ENCODE data around the gene MBTPS2.
"Not testable (repeated sequence)": the region's sequence is repeated elsewhere in the genome, so short reads cannot be mapped to it uniquely, and the experiment has no call there.

Gene MBTPS2

DNA sequence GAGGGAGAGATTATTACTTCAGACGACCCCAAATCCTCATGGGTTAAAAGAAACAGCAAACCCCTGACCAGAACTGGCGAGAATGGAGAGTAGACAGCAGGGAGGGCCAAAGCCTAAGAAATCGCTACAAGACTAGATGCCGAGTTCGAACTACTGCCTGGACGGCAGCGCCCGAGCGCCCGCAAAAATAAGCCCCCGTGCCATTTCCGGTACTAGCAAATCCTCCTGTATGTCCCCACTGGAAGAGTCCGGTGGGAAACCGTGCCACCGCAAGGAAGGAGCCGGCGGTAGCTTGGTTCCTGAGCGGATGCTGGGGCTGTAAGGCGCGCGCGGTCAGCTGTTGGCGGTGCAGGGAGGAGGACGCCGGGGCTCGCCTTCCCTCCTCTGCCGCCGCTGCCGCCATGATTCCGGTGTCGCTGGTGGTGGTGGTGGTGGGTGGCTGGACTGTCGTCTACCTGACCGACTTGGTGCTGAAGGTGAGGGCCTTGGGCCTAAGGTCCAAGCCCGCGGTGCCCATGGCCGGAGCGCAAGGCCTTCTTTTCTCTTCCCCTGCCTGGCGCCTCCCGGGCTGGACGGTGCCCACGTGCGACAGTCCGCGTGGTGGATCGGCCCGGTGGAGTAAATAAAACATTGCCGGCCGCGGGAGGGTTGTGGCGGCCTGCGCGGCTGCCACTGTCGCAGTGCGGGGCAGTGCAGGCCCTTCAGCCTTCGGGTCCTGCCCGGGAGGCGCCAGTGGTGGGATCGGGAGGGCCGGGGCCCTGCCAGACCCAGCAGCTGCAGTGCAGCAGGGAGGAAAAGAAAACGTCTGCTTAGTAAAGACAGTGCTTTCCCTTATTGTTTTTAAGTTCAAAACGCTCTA lies at the start of gene MBTPS2:
TSS of gene MBTPS2 (plus strand) at position 284 of the 859 bp plus-strand sequence. CDS start at position 402, 118 bp downstream.
- peak; percentile 77 to 81 for DNase-seq

DNA sequence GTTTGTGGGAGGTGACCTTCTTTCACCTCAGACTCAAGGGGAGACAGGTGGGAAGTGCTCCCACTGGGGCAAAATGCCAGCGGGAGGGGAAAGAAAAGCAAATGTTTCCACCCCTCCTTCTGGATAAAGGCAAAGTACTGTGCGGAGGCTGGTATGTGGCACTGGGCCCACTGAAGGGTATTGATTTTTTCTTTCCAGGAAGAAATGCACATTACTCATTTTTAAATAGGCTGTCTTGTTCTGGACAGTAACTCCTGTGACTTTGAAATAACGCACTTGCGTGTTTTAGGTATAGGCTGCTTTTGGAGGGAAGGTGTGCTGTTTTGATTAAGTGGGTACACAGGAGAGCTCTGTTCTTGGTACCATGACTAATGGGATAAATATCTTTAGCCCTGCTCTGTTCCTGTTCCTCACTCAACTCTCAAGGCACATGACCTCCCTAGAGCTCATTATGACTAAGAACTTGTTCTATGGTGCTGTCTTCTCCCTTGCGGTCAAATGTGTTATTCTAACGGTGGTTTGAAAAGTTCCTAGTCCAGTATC lies 40.7 kb upstream of the MBTPS2 start:
- DNase-seq = no peak

DNA sequence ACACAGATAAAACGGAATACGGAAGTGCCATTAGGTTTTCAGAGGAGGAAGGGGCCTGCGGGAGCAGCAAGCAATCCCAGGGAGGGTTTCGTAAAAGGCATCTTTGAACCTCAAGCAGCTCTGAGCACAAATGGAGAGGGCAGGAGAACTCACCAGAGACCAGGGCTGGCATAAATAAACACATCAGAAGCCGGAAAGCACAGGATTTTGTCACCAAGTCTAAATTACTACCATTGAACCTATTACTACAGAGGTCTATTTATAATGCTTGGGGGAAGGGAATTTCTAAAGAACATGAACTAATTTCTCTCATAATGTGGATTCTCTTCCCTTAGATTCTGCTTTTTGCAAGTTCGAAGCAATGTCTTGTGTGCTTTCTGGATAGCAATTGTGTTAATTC lies 39.6 kb upstream of the MBTPS2 start:
- no peak for DNase-seq

DNA sequence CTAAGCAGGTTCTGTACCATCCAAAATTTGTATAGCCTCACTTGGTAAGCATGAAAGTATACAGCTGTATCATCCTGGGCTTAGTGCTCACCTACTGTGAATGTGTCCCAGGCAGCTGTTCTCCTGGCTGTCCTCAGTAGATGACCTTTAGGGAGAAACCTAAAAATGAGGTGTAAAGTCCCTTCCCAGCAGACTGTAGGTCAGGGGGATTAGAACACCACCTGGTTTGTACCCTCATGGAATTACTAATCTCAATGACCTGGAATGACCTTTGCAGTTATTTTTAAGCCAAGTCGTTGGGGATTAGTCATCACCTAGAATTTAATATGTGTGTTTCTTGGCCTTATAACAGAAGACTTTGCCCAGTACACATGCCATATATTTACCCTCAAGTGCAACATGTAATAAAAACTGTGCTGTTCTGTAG lies 39.1 kb upstream of the MBTPS2 start:
- DNase-seq = no peak

DNA sequence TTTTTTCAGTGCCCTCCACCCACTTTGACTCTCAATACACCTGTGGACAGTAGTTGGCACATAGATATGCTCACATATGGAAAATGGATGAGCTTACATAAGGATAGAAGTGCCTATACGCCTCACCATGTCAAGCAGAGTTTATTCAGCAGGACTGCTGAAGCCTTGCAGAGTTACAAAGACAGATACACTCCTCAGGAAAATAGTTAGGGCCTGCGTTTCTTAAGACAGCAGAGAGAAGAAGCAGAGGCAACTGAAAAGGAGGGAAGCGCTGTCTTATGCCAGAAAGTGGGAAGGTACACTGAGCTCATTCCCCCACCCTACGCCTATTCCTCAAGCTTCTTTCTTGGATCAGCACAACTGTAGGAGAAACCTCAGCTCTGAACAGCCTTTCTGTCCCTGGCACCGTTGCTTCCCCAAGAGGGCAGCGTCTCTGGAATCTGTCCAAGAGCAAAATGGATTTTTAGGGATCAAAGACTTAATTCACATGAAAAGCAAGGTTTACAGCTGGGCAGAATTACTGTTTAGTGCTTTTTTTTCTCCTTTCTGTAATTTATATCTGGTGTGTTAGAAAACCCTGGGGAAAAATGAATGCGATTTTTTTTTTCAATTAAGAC lies 37.3 kb upstream of the MBTPS2 start:
- no peak for DNase-seq

DNA sequence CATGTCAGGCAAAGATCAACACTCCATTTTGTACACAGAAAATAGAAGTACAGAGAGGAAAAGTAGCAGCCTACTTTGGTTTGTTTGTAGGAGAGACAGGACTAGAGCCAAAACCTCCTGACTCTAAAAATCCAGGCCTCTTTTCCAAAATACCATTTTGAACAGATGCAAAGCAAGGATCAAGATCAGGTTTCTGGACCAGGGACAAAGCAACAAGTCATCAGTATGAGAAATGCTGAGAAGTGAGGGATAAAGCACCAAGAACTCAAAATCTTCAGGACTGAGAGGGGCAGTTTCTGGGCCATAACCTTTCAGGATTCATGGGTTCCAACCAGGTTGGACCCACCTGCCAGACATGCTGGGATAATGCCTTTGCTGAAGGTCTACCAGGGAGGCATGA lies 36.6 kb upstream of the MBTPS2 start:
- DNase-seq = no peak

DNA sequence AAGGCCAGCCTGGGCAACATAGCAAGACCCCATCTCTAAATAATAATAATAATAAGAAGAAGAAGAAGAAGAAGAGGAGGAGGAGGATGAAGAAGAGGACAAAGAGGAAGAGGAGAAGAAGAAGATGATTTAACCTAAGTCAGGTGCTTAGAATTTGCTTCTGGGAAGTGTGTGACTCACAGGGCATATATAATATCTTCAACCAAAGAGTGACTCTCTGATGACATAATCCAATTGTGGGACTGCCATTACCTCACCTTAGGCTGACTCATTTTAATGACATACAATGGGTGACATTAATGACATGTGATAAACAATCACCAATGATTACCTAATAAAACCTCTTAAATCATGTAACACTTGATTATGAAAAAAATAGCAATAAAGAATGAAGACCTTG lies 32.7 kb upstream of the MBTPS2 start:
- DNase-seq = no peak

DNA sequence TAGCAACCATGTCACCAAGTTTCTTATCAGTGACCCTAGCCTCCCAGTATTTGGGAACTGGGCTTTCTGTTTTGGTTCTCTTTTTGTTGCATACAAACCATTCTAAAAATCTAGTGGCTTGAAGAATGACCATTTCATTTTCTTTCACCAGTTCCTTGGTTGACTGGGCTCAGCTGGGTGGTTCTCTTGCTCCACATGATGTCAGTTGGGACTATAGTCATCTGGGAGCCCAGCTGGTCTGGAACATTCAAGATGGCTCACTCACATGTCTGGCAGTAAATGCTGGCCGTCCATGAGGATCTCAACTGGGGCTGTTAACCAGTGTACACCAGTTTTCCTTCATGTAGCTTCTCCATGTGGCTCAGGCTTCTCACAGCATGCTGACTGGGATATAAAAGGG lies 27.6 kb upstream of the MBTPS2 start:
- DNase-seq = no peak

DNA sequence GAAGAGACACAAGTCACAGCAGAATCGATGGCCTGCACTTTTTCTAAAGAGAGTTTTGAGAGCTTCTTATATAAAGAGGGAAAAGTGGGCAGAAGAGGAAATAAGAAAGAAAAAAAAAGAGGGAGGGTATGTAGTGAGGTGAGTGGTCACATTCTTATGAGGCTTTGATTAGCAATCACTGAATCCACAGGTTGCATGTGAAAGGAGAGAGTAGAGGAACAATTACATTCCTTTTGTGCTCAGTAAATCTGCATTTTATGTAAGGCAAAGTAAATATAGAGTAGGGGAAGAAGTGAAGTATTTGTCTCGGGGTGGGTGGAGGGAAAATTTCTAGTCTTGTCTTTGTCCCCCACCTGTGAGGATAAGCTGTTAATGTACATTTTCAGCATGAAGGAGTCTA lies 26.8 kb upstream of the MBTPS2 start:
- DNase-seq = no peak

DNA sequence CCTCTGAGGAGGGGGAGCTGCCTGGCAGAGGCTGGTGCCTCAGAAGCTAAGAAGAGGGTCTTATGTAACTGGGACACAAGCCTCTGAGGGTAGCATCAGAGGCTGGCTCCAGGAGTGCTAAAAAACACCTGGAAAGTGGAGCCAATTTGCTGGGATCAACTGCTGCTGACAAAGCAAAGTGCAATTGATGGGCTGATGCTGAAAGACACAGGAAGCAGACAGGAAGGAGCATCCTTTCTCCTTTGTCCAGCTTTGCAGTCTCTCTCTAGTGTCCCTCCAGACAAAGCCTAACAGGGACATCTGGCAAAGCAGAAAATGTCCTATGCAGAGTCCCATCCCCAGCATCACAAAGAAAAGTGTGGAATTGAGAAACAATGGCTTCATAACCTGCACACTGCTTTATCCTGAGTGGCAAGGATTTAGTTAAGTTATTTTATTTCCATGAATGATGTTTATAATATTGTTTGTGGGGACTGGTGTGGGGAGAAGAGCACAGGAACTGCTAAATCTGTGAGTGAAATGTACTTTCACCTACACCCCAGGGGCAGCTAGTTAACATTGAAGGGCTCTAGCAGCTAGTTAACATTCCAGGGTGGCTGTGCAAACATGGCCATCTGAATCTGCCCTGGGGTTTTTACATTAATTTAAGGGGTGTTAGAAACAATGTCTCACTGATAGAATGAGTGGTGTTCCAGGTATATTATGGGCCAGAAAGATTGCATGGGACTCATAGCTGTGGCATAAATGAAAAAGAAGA lies 25.6 kb upstream of the MBTPS2 start:
- no peak for DNase-seq

DNA sequence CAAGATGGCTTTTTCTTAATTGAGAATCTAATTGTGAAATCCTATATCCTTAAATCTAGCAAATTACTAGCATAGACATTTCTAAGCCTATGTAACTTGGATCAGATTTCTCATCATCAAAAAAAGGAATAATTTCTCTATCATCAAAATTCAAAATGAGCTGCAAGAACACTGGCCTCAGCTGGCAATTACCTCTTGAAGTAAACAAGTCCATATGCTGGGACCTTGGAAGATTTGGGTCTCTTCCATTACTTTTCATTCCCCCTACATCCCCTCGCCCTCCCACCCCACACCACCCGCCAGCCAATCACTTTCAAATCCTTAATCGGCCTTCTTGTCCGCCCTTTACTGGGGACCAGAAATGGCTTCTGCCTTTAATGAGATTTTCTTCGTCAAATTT lies 23.3 kb upstream of the MBTPS2 start:
- no peak for DNase-seq

DNA sequence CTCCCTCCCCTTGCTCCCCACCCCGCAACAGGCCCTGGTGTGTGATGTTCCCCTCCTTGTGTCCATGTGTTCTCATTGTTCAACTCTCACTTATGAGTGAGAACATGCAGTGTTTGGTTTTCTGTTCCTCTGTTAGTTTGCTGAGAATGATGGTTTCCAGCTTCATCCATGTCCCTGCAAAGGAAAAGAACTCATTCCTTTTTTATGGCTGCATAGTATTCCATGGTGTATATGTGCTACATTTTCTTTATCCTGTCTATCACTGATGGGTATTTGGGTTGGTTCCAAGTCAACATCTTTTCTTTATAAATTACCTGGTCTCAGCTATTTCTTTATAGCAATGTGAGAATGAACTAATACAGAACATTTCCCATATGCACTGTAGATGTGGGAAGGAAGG lies 19.2 kb upstream of the MBTPS2 start:
- not testable (repeated sequence) for DNase-seq

DNA sequence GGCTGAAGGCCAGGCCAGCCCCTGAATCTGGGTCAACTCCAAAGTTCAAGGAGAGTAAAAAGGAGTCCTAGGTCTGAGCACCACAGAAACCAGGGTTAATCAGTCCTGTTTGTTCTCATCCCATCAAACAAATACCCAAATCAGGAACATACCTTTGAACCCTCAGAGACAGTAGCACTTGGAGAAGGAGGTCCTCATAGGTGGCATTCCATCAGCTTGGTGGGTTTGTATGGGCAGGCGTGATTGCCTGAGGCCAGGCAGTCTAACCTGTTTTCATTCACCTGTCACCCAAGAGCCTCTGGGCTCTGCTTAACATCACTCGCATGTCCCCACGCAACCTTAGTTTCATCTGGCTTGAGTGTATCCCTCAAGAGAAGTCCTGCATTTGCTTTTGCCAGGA lies 17.5 kb upstream of the MBTPS2 start:
- DNase-seq = no peak

DNA sequence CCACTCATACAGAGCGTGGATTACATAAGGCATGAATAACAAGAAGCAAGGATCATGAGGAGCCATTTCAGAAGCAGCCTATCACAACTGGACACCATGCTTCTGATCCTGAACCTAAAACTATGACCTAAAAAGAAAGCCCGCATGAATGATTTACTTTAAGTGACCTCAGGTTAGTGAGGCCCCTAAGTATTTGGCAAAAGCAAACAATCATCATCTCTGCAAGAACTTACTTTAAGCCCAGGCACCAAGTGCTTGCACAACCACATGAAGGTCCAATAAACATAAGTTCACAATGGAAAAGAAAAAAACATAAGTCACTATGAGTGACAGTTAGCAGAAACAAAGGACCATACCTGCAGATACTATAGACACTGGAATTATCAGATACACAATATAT lies 7.9 kb upstream of the MBTPS2 start:
- DNase-seq = no peak

DNA sequence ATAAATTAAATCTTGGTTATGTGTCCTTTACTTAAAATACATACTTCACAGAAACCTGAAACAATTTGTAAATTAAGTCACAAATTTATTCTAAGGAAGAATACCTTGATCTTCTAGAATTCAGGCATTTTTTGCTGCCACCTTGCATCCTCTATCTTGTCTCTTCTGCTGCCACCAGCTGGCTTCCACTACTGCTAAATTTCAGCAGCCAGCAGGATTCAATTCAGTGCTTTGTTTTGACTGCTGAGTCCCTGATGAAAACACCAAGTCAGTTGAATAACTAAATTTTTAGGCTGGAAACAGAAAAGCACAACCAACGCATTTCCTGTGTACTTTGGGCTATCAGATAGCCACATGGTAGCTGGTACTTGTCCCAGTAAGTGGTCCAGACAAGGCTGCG lies 2.4 kb upstream of the MBTPS2 start:
- DNase-seq = no peak

DNA sequence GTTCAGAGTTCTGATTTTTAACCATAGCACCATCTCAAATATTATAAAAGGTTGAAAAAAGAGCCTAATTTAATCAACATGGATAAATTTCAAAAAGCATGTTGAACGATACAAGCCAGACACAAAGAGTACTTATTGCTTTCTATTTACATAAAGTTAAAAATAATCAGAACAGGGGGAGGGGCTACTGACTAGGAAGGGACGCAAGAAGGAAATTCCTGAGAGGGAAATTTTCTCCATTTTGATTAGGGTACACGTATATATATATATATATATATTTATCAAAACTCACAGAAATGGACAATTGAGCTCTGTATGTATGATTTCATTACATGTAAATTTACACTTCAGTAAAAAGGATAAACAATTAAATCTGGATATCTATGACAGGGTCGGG lies 482 bp upstream of the MBTPS2 start:
- no peak for DNase-seq

DNA sequence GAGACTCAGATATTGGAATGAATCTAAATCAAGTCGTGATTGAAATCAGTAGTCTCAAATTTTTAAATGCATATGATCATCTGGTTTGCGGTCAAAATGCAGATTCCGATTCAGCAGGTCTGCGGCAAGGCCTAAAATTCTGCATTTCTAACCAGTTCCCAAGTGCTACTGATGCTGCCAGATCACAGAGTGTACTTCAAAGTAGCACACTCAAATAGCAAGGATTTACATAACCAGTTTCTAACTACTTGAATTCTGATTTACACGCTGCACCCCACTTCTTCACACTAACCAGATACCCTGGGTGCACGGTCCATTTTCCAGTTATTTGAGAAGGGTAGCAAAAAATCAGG lies 752 bp downstream of the MBTPS2 start:
- DNase-seq = peak; percentile 5 to 18

DNA sequence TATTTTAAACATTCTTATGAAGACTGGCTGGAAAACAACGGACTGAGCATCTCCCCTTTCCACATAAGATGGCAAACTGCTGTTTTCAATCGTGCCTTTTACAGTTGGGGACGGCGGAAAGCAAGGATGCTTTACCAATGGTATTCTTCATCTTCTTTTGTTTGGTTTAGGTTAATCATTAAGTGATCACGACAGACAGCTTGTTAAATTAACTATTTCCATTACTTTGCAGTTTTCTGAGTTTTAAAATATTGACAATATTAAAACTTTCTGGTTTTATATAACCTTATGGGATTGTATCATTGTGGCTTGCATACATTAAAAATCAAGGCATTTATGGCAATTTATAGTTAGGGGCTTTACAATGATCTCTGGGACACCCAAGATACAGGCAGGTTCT lies 3.8 kb downstream of the MBTPS2 start:
- no peak for DNase-seq

DNA sequence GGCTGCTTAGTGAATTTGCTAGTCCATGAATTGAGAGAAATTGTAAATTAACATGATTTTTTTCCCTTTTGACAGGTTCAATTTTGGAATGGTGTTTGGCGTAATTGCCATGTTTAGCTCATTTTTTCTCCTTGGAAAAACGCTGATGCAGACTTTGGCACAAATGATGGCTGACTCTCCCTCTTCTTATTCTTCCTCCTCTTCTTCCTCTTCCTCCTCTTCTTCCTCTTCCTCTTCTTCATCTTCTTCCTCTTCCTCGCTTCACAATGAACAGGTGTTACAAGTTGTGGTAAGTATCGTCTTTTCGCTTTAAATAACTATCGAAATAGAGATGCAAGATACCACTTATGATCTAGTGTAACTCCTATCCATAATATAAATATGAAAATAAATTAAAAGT lies 5.7 kb downstream of the MBTPS2 start:
- no peak for DNase-seq

DNA sequence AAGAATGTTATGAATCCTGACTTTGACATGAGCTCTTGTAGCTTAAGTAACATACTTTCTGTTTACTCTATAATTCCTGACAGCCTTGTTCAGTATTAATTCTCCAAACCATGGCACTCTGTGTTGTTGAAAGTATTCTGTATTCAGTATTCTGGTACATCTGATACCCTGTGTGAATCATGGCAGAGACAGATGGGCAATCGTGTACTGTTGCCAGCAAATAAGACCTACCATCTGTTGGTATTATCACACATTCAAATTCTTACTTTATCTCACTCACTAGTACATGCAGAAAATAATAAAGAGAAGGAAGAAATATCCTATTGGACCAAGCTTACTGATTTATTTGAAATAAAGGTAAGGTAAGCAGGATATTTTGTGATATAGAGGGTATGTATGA lies 7.9 kb downstream of the MBTPS2 start:
- DNase-seq = no peak

DNA sequence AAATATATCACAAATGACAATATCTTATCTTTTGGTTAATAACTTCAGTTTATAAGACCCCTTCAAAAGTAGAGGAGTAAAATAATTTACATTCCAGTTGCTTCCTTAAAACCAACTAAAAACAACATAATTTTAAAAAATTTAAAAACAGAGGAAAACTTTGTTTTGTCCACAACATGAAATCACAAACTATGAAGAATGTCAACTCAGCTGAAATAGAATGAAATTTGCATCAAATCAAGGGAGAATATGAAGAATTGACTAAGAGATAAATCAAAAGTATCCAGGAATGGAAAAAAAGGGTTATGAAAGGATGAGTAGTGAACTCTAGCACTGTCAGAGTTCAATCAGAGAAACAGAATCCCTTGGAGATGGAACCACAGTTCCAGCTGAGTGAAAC lies 14.2 kb downstream of the MBTPS2 start:
- no peak for DNase-seq

DNA sequence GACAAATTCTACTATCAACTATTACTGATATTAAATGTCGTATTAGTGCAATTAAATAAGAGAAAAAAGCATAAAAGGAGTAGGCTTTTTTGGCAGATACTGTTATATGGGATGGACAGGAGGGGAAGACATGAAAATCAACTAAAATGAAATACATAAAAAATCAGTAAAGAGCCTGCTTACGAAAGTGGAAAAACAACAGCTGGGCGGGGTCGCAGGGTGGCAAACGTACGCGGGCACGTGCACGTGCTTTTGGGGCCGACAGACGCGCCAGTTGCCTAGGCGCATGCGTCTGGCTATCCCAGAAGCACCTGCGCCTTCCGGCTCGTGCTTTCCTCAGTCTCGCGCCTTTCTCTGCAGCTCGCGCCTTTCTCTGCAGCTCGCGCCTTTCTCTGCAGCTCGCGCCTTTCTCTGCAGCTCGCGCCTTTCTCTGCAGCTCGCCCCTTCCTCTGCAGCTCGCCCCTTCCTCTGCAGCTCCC lies 16.6 kb downstream of the MBTPS2 start, which contains the start of gene YY2:
TSS of gene YY2 (plus strand) at position 51 of the 479 bp plus-strand sequence. CDS start 498 bp downstream, outside the sequence.
- no peak for DNase-seq

DNA sequence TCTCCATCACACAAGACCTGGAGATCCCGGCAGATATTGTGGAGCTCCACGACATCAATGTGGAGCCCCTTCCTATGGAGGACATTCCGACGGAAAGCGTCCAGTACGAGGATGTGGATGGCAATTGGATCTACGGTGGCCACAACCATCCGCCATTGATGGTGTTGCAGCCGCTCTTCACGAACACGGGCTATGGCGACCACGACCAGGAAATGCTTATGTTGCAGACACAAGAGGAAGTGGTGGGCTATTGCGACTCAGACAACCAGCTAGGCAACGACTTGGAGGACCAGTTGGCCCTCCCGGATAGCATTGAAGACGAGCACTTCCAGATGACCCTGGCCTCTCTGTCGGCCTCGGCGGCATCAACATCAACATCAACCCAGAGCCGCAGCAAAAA lies 17.1 kb downstream of the MBTPS2 start:
- DNase-seq = no peak

Measured in stimulated activated CD4-positive, alpha-beta T cell treated with anti-CD3 and anti-CD28 coated beads, Interleukin-2, amount 100 ng/mL, for 24 hours (primary cell).